H1 (cell line): ENCODE results near the gene OGG1. TPM values are rescaled to one million over a fixed set of nuclear protein-coding genes. Genes with fewer than 3 reads are reported as not detected.

Source experiments
- ATF2 ChIP-seq: IDR thresholded peaks from 2 replicates; pipeline ENCODE4 v1.6.1; 2012; ENCODE audit warnings: low read length, inconsistent platforms
- polyA plus RNA-seq, 7 experiments: library from polyadenylated mRNA; depleted of rRNA in 3 of 7; stranded (reverse) in 5 of 7; unstranded in 2 of 7; fragments of >200 nt in 5 of 7; fragments of 200-250 nt in 2 of 7; gene quantifications; 1 replicate in 5 of 7; 2 replicates in 1 of 7; 4 replicates in 1 of 7; pipeline versions ENCODE4 v1.2.1 to v1.2.3, GENCODE V29; 2011 to 2013; ENCODE audit warnings: missing spikeins in 2 of 7, mixed read lengths in 2 of 7
- total RNA-seq: library from RNA; stranded (reverse); fragmentation: NEBNext Ultra II Directional; extraction: Animal tissue kit (Norgen Biotek cat#: 25700); gene quantifications from 2 replicates; pipeline ENCODE4 v1.2.1, GENCODE V29; 2021

The OGG1 gene
- total and polyA plus RNA-seq, 2 of the 8 experiments (the other 6 are each of a cell fraction or from before 2014, with no cell fraction given), result 29.6 to 46.8 TPM

GRCh38 chr3:9721700-9722060, 28.1 kb upstream of the OGG1 start (continued):
- no peak for TF ChIP-seq ATF2
- TF ChIP-seq, all 59 proteins: peak for 0
